Stomach smooth muscle (tissue), 2 donors: ENCODE data around the gene CRYBG3.
A peak's percentile ranks its signal among the peaks of the same experiment; 100 is the strongest.

Experiments used
- H3K27ac ChIP-seq: one replicate; pipeline ENCODE4 v1.7.0; 2013; ENCODE audit warnings: mild to moderate bottlenecking, low read length, inconsistent platforms
- H3K27me3 ChIP-seq, 2 donors: one replicate each; pipeline ENCODE4 v1.7.0; 2013; ENCODE audit warnings: low read length in 2 of 2; ENCODE audit not compliant: insufficient read depth in 2 of 2, control insufficient read depth in 1 of 2
- H3K36me3 ChIP-seq, 2 donors: one replicate each; pipeline ENCODE4 v1.7.0; 2013; ENCODE audit warnings: low read length in 2 of 2; ENCODE audit not compliant: control insufficient read depth in 2 of 2, insufficient read depth in 2 of 2
- H3K4me1 ChIP-seq: one replicate; pipeline ENCODE4 v1.7.0; 2013; ENCODE audit warnings: low read length; ENCODE audit not compliant: control insufficient read depth, insufficient read depth
- H3K4me3 ChIP-seq, 2 donors: one replicate each; pipeline ENCODE4 v1.7.0; 2013; ENCODE audit warnings: low read length in 2 of 2
- H3K9ac ChIP-seq, 2 donors: one replicate each; pipeline ENCODE4 v1.7.0; 2013; ENCODE audit warnings: low read length in 2 of 2, mild to moderate bottlenecking in 1 of 2
- H3K9me3 ChIP-seq, 2 donors: one replicate each; pipeline ENCODE4 v1.7.0; 2013; ENCODE audit warnings: low read length in 2 of 2; ENCODE audit not compliant: control insufficient read depth in 2 of 2
- donor health status: healthy.
- donor health status: Pancreatic carcinoma.

CRYBG3 gene

GRCh38 chr3:97970956-97971620 lies 149.3 kb downstream of the CRYBG3 start:
- no peaks in the 10 kb centered on the region for H3K27me3 ChIP-seq
- H3K27ac ChIP-seq = peak overlapping the region; percentile 56
- H3K9ac ChIP-seq = peak overlapping the region; percentile 62 to 77
- H3K4me3 ChIP-seq = peak overlapping the region; percentile 59 to 76
- peaks cover 9% of the 10 kb centered on the region for H3K4me1 ChIP-seq
- no peaks in the 10 kb centered on the region for H3K9me3 ChIP-seq
- no peaks in the 10 kb centered on the region for H3K36me3 ChIP-seq

- H3K9ac ChIP-seq = peak within 1 kb of the TSS; percentile 62 to 77
- H3K27me3 ChIP-seq = no peaks in the 10 kb centered on the region
- peak within 1 kb of the TSS; percentile 59 to 76 for H3K4me3 ChIP-seq
- H3K4me1 ChIP-seq = peaks cover 9% of the 10 kb centered on the region
- peak within 1 kb of the TSS; percentile 56 for H3K27ac ChIP-seq
- no peaks in the 10 kb centered on the region for H3K36me3 ChIP-seq
- H3K9me3 ChIP-seq = no peaks in the 10 kb centered on the region
Measured at GRCh38 chr3:97971679-97972567, 150.1 kb downstream of the CRYBG3 start, which contains the start of gene RIOX2. TSS of gene RIOX2 (minus strand) at chr3:97972431. CDS start at chr3:97967593, 4,838 bp downstream.

GRCh38 chr3:97972976-97973375 lies 151.2 kb downstream of the CRYBG3 start:
- Histone ChIP-seq H3K27ac (peak overlapping the region; percentile 26), H3K36me3 (no peaks in the 10 kb centered on the region), H3K27me3 (no peaks in the 10 kb centered on the region), H3K4me1 (peaks cover 9% of the 10 kb centered on the region), H3K4me3 (peak overlapping the region in 1 of 2 donors; percentile 76), H3K9ac (peak overlapping the region; percentile 14 to 57), H3K9me3 (no peaks in the 10 kb centered on the region)

GRCh38 chr3:97974996-97975395 lies 153.2 kb downstream of the CRYBG3 start:
- H3K4me1 ChIP-seq = peaks cover 9% of the 10 kb centered on the region
- no peaks in the 10 kb centered on the region for H3K36me3 ChIP-seq
- H3K27me3 ChIP-seq = no peaks in the 10 kb centered on the region
- no peaks in the 10 kb centered on the region for H3K9me3 ChIP-seq
- no peak overlapping the region for H3K9ac ChIP-seq
- no peak overlapping the region for H3K4me3 ChIP-seq
- no peak overlapping the region for H3K27ac ChIP-seq

GRCh38 chr3:97975466-97975865 lies 153.7 kb downstream of the CRYBG3 start:
- Histone ChIP-seq H3K9me3 (no peaks in the 10 kb centered on the region), H3K27me3 (no peaks in the 10 kb centered on the region), H3K4me1 (peaks cover 9% of the 10 kb centered on the region), H3K36me3 (no peaks in the 10 kb centered on the region), H3K4me3 (no peak overlapping the region), H3K27ac (no peak overlapping the region), H3K9ac (no peak overlapping the region)

GRCh38 chr3:97979610-97980009 lies 157.8 kb downstream of the CRYBG3 start:
- Histone ChIP-seq H3K9me3 (no peaks in the 10 kb centered on the region), H3K27me3 (no peaks in the 10 kb centered on the region), H3K4me3 (no peak overlapping the region), H3K4me1 (peaks cover 3% of the 10 kb centered on the region), H3K9ac (no peak overlapping the region), H3K36me3 (no peaks in the 10 kb centered on the region), H3K27ac (no peak overlapping the region)

- peaks cover 3% of the 10 kb centered on the region for H3K4me1 ChIP-seq
- no peak overlapping the region for H3K9ac ChIP-seq
- no peak overlapping the region for H3K27ac ChIP-seq
Measured at GRCh38 chr3:97981886-97982285, 160.1 kb downstream of the CRYBG3 start.

GRCh38 chr3:97983933-97984491 lies 162.2 kb downstream of the CRYBG3 start:
- H3K4me1 ChIP-seq = peaks cover 3% of the 10 kb centered on the region
- no peak overlapping the region for H3K4me3 ChIP-seq
- H3K9ac ChIP-seq = no peak overlapping the region
- no peak overlapping the region for H3K27ac ChIP-seq
- no peaks in the 10 kb centered on the region for H3K36me3 ChIP-seq
- no peaks in the 10 kb centered on the region for H3K27me3 ChIP-seq
- no peaks in the 10 kb centered on the region for H3K9me3 ChIP-seq

More at GRCh38 chr3:97981886-97982285, 160.1 kb downstream of the CRYBG3 start:
- Histone ChIP-seq H3K36me3 (no peaks in the 10 kb centered on the region), H3K9me3 (no peaks in the 10 kb centered on the region), H3K27me3 (no peaks in the 10 kb centered on the region), H3K4me3 (no peak overlapping the region)

- Histone ChIP-seq H3K9me3 (no peaks in the 10 kb centered on the region), H3K36me3 (no peaks in the 10 kb centered on the region), H3K27ac (no peak overlapping the region), H3K4me3 (no peak overlapping the region), H3K4me1 (no peaks in the 10 kb centered on the region), H3K9ac (no peak overlapping the region), H3K27me3 (no peaks in the 10 kb centered on the region)
Measured at GRCh38 chr3:97987306-97987705, 165.5 kb downstream of the CRYBG3 start.

GRCh38 chr3:97988784-97989568 lies 167.2 kb downstream of the CRYBG3 start:
- no peaks in the 10 kb centered on the region for H3K9me3 ChIP-seq
- no peak overlapping the region for H3K9ac ChIP-seq
- no peak overlapping the region for H3K4me3 ChIP-seq
- no peaks in the 10 kb centered on the region for H3K36me3 ChIP-seq
- H3K4me1 ChIP-seq = no peaks in the 10 kb centered on the region
- H3K27ac ChIP-seq = no peak overlapping the region
- H3K27me3 ChIP-seq = no peaks in the 10 kb centered on the region
